ENCODE measurements around the gene RND2.
"Not testable (repeated sequence)": the region's sequence is repeated elsewhere in the genome, so short reads cannot be mapped to it uniquely, and the experiment has no call there.

Gene RND2

DNA sequence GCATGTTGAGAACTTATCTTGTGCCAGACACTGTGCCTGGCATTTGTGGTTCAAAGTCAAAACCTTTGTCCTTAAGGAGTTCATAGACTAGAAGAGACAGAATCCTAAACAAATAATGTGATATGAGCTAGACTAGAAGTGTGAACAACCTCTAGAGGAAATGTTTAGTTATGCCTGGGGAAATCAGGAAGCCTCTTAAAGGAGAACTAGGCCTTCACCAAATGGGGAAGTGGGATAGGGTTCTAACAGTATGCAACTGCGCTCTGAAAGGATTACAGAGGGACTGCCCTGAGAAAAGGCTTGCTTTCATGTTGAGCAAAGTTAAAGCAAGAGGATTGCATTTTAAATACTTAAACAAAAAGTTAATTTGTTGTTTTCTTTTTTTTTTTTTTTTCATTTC lies 39.8 kb upstream of the RND2 start:
- peak overlapping the region in 1 of 2 donors; percentile 26 for H3K27ac ChIP-seq
- TF ChIP-seq, protein P1, sequence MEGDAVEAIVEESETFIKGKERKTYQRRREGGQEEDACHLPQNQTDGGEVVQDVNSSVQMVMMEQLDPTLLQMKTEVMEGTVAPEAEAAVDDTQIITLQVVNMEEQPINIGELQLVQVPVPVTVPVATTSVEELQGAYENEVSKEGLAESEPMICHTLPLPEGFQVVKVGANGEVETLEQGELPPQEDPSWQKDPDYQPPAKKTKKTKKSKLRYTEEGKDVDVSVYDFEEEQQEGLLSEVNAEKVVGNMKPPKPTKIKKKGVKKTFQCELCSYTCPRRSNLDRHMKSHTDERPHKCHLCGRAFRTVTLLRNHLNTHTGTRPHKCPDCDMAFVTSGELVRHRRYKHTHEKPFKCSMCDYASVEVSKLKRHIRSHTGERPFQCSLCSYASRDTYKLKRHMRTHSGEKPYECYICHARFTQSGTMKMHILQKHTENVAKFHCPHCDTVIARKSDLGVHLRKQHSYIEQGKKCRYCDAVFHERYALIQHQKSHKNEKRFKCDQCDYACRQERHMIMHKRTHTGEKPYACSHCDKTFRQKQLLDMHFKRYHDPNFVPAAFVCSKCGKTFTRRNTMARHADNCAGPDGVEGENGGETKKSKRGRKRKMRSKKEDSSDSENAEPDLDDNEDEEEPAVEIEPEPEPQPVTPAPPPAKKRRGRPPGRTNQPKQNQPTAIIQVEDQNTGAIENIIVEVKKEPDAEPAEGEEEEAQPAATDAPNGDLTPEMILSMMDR (IDR thresholded peaks at IDR 0.05) = no peak
- no peak overlapping the region for H3K4me3 ChIP-seq
- no peak for DNase-seq (ENCODE audit: low spot score)

DNA sequence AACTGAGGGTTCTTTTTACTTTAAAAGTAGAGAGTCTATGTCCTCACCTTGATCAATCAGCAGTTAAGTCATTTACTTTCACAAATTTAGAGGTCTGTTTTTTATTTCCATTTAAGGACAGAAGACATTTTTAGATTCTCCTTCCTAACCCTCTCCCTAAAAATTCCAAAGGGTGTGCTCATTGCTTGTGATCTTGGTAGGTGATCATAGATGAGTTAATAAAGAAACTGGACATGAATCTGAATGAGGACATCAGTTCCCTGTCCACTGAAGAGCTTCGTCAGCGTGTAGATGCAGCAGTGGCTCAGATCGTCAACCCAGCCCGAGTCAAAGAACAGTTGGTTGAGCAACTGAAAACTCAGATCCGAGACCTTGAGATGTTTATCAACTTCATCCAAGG lies 35.9 kb upstream of the RND2 start:
- TF ChIP-seq, protein P1 (IDR thresholded peaks at IDR 0.05) = no peak
- H3K27ac ChIP-seq = no peak overlapping the region
- DNase-seq (ENCODE audit: low spot score) = no peak
- H3K4me3 ChIP-seq = no peak overlapping the region

DNA sequence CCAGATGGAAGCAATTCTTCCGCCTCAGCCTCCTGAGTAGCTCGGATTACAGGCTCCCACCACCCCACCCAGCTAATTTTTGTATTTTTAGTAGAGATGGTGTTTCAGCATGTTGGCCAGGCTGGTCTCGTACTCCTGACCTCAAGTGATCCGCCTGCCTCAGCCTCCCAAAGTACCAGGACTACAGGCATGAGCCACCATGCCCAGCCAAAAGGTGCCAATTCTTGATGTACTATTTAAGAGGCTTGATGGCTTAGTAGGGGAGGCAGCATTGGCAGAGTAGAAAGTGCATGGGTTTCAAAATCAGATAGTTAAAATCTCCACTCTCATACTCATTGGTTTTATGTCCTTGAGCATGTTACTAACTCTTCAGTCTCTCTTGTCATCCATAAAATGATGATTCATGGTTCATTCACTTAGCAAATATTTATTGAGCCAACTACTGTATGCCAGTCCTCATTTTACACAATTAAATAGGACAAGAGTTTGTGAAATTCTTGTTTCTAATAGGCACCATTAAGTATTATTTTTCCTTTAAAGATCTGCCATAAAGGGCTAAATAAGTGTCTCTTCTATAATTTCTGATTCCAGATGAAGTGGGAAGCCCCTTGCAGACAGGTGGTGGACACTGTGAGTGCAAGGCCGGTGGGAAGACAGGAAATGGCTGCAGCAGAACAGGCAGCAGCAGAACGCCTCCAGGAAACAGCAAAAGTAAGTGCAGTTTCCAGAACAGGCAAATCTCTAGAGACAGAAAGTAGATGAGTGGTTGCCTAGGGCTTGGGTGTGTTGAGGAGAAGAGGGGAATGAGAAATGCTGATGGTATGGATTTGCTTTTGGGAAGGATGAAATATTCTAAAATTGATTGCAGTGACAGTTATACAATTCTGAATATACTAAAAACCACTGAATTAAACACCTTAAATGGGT lies 35.0 kb upstream of the RND2 start:
- no peak overlapping the region for H3K27ac ChIP-seq
- TF ChIP-seq, protein P1 (IDR thresholded peaks at IDR 0.05) = no peak
- H3K4me3 ChIP-seq = no peak overlapping the region
- no peak for DNase-seq (ENCODE audit: low spot score)

DNA sequence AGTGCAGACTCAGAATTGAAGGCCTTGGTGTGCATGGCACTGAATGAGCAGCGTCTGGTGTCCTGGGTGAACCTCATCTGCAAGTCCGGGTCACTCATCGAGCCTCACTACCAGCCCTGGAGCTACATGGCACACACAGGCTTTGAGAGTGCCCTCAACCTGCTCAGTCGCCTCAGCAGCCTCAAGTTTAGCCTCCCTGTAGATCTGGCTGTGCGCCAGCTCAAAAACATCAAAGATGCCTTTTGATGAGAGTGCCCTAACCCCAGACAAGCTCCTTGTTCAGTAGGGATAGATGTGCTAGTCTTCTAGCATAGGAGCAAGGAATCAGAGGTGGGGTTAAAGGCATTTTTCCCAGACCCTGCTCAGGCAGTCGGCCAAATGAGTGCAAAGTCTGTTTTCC lies 33.6 kb upstream of the RND2 start:
- DNase-seq (ENCODE audit: low spot score) = no peak
- TF ChIP-seq, protein P1 (IDR thresholded peaks at IDR 0.05) = no peak
- Histone ChIP-seq H3K27ac (no peak overlapping the region), H3K4me3 (no peak overlapping the region)

DNA sequence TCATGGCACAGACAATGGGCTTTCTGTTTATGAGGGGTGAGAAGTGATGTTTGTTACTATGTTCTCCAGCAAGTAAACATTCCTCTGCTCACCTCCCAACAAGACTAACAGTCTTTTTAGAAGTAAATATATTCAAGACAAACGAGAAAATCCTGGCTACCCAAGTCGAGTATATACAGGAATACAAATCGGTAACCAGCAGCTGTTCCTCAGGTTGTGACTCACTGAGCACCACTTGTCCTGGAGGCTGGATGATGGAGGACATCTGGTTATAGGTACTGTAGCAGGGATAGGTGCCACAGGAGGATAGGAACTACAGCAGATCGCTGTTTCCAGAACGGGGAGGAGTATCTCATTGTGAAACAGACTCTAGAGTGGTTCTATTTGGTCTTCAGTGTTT lies 32.2 kb upstream of the RND2 start:
- no peak for DNase-seq (ENCODE audit: low spot score)
- H3K4me3 ChIP-seq = no peak overlapping the region
- no peak overlapping the region for H3K27ac ChIP-seq
- TF ChIP-seq, protein P1 (IDR thresholded peaks at IDR 0.05) = no peak

DNA sequence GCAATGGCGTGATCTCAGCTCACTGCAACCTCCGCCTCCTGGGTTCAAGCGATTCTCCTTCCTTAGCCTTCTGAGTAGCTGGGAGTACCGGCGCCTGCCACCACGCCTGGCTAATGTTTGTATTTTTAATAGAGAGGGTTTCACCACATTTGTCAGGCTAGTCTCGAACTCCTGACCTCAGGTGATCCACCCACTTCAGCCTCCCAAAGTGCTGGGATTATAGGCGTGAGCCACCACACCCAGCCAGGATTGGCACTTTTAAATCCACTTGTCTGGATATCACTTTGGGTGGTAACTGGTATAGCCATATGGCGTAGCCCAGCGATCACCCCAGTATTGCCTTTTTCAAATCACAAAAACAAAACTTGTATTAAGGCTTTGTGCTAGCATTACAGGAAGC lies 31.1 kb upstream of the RND2 start:
- not testable (repeated sequence) for DNase-seq (ENCODE audit: low spot score); H3K27ac ChIP-seq; H3K4me3 ChIP-seq

DNA sequence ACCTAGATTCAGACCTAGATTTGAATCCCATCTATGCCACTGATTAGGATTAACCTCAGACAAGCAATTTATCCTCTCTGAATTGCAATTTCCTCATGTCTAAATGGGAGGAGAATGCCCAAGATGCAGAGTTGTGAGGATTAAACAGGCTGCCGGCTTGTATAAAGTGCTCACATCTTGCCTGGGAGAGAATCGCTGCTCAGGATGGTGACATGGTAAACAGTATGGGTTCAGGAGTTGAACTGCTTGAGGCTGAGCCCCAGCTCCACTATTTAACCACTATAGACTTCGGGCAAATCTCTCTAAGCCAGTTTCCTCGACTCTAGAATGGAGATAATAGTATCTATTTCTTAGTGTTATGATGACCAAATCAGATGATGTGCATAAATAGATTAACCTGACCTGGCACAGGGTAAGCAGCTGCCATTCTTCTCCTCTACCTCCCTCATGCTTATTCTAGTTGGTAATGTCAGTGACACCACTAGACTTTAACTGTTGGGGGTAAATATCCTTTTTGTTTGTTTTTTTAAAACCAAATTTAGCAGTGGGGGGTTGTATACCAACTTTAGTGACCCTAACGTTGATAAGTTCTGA lies 27.5 kb upstream of the RND2 start:
- peak overlapping the region; percentile 61 for H3K4me3 ChIP-seq
- TF ChIP-seq, protein P1 (IDR thresholded peaks at IDR 0.05) = no peak
- DNase-seq (ENCODE audit: low spot score) = no peak
- H3K27ac ChIP-seq = peak overlapping the region; percentile 63 to 87
